T-cell (primary cell): ENCODE measurements around the gene MED27. TPM values are rescaled to one million over a fixed set of nuclear protein-coding genes. Genes with fewer than 3 reads are reported as not detected.

Experiments
- ATAC-seq, 4 experiments: fragments of 200-7000 bp in 3 of 4; fragments of 150-1000 bp in 1 of 4; cut with Tn5 transposase; replicated peaks in 1 of 4; 1 replicate in 3 of 4; 2 replicates in 1 of 4; pipeline ENCODE4 v1.10.0; 2021; ENCODE audit warnings: moderate library complexity in 3 of 4, mild to moderate bottlenecking in 2 of 4, moderate number of reproducible peaks in 1 of 4
- CTCF ChIA-PET, 2 donors: fragments of 300-600 bp; sonication (Branson Sonifier 250); formaldehyde crosslinking; loops; one replicate each; lab custom pipeline; 2022; ENCODE audit warnings: antibody characterized with exemption in 2 of 2; lab: Charles Lee
- POLR2A ChIA-PET, 2 donors: fragments of 300-600 bp; sonication (Branson Sonifier 250); formaldehyde crosslinking; loops; one replicate each; lab custom pipeline; 2022; ENCODE audit warnings: antibody characterized with exemption in 2 of 2; lab: Charles Lee
- DNase-seq, 35 experiments: peaks; one replicate each; pipeline versions ENCODE4 v3.0.0 to v3.0.0-alpha.2; 2013 to 2023
- H3K27ac ChIP-seq: one replicate; pipeline ENCODE4 v1.5.1; 2013; ENCODE audit warnings: low read length
- H3K27me3 ChIP-seq, 2 experiments: replicated peaks in 1 of 2; 1 replicate in 1 of 2; 2 replicates in 1 of 2; pipeline versions ENCODE4 v1.6.1 to v1.7.0; 2013; ENCODE audit warnings: low read length in 1 of 2, mixed read lengths in 1 of 2; ENCODE audit not compliant: control insufficient read depth in 2 of 2, insufficient read depth in 2 of 2; ENCODE audit errors: extremely low read depth in 1 of 2
- H3K36me3 ChIP-seq, 2 donors: 1 replicate in 1 of 2; 2 replicates in 1 of 2; pipeline versions ENCODE4 v1.6.1 to v1.7.0; 2013; ENCODE audit warnings: low read length in 1 of 2; ENCODE audit not compliant: control insufficient read depth in 2 of 2, insufficient read depth in 1 of 2; ENCODE audit errors: extremely low read depth in 1 of 2
- H3K4me1 ChIP-seq, 2 experiments: 1 replicate in 1 of 2; 2 replicates in 1 of 2; pipeline versions ENCODE4 v1.6.1 to v1.7.0; 2013; ENCODE audit warnings: low read length in 2 of 2, mixed read lengths in 1 of 2; ENCODE audit not compliant: insufficient read depth in 2 of 2, control insufficient read depth in 1 of 2; ENCODE audit errors: extremely low read depth in 1 of 2
- H3K4me3 ChIP-seq, 2 donors: 1 replicate in 1 of 2; 2 replicates in 1 of 2; pipeline versions ENCODE4 v1.5.1 to v1.7.0; 2013; ENCODE audit warnings: mild to moderate bottlenecking in 2 of 2, low read length in 1 of 2, moderate library complexity in 1 of 2; ENCODE audit not compliant: control insufficient read depth in 1 of 2; ENCODE audit errors: extremely low read depth in 1 of 2
- H3K9me3 ChIP-seq: 2 replicates; pipeline ENCODE4 v1.7.0; 2013
- H3K27ac Mint-ChIP-seq, 2 donors: one replicate each; pipeline ENCODE4 v1.8.0; 2020 to 2021; ENCODE audit warnings: mild to moderate bottlenecking in 2 of 2, mixed read lengths in 2 of 2
- H3K27me3 Mint-ChIP-seq, 2 donors: one replicate each; pipeline ENCODE4 v1.8.0; 2021 to 2022; ENCODE audit warnings: mixed read lengths in 2 of 2
- H3K36me3 Mint-ChIP-seq: one replicate; pipeline ENCODE4 v1.8.0; 2021; ENCODE audit warnings: mixed read lengths
- H3K4me1 Mint-ChIP-seq, 3 donors: one replicate each; pipeline ENCODE4 v1.8.0; 2020 to 2022; ENCODE audit warnings: mixed read lengths in 3 of 3, mild to moderate bottlenecking in 1 of 3
- H3K4me3 Mint-ChIP-seq, 3 donors: one replicate each; pipeline ENCODE4 v1.8.0; 2020 to 2022; ENCODE audit warnings: mild to moderate bottlenecking in 3 of 3, mixed read lengths in 3 of 3, moderate library complexity in 3 of 3
- H3K9me3 Mint-ChIP-seq, 3 donors: one replicate each; pipeline ENCODE4 v1.8.0; 2020 to 2022; ENCODE audit warnings: mixed read lengths in 3 of 3
- WGBS: methylation state at CpG from one replicate; pipeline ENCODE4 v1.1.5; 2013; ENCODE audit warnings: missing lambda C conversion rate; ENCODE audit not compliant: insufficient coverage; 5-methylcytosine and 5-hydroxymethylcytosine counted together
- total RNA-seq, 35 experiments: library from RNA in 6 of 35; stranded (reverse) in 6 of 35; fragments of 120-200 nt in 1 of 35; gene quantifications; one replicate each; pipeline versions ENCODE4 v1.2.1 to v1.2.4 and lab custom pipeline; 2013 to 2026

Gene MED27
- total RNA-seq, 5 donors from 2014 or later (not counting 1 experiment from before 2014, with no cell fraction given) = 15.0 to 26.7 (median 17.6) TPM

- Mint-ChIP-seq H3K4me3 (no peak overlapping the region), H3K9me3 (no peaks in the 10 kb centered on the region), H3K27me3 (no peaks in the 10 kb centered on the region), H3K27ac (no peak overlapping the region), H3K36me3 (peaks cover 17% of the 10 kb centered on the region), H3K4me1 (peaks cover 28 to 56% (median 42%) of the 10 kb centered on the region in 3 donors)
- H3K27me3 ChIP-seq = no peaks in the 10 kb centered on the region
- H3K4me3 ChIP-seq = no peak overlapping the region
- WGBS = 100% methylated on average over 3 of the region's 4 CpGs
- H3K4me1 ChIP-seq = no peaks in the 10 kb centered on the region
- H3K36me3 ChIP-seq = peaks cover 0 to 2% of the 10 kb centered on the region in 2 donors
- no peak overlapping the region for H3K27ac ChIP-seq
- H3K9me3 ChIP-seq = no peaks in the 10 kb centered on the region
- no peak for DNase-seq
- POLR2A ChIA-PET = no interaction called here
- CTCF ChIA-PET = no interaction called here
- no peak for ATAC-seq
These were observed 29.8 kb downstream of the MED27 start for GRCh38 chr9:132049900-132050299.

DNA sequence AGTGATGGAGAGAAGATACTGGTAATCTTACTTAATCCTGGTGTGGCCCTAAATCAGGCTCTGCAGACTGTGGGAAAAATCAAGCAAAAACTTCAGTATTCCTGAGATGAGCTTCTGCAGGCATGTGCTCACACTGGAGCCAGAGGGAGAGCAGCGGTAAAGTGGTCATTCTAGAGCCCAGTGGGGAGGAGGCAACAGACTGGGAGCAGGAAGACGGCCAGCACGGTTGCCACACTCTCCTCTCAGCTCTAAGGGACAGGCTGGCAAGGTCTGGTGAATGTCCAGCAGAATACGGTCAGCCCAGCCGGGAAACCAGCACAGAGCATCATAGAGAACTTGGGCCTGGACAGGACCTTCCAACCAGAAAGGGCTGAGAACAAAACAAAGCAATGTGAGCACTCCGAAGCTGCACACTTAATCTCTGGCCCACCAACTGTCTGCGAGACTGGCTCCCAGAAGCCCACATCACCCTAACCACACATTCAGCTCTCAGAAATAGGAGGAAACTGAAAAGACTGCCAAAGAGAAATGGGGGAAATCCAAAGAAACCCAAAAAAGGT is 30.3 kb downstream of the MED27 start:
- Histone ChIP-seq H3K4me1 (no peaks in the 10 kb centered on the region), H3K36me3 (peaks cover 0 to 2% of the 10 kb centered on the region in 2 donors), H3K27me3 (no peaks in the 10 kb centered on the region), H3K27ac (no peak overlapping the region), H3K4me3 (no peak overlapping the region), H3K9me3 (no peaks in the 10 kb centered on the region)
- CTCF ChIA-PET = no interaction called here
- Mint-ChIP-seq H3K4me3 (no peak overlapping the region), H3K4me1 (peaks cover 27 to 53% (median 38%) of the 10 kb centered on the region in 3 donors), H3K9me3 (no peaks in the 10 kb centered on the region), H3K36me3 (peaks cover 17% of the 10 kb centered on the region), H3K27me3 (no peaks in the 10 kb centered on the region), H3K27ac (no peak overlapping the region)
- ATAC-seq (no peak), DNase-seq (no peak)
- POLR2A ChIA-PET = no interaction called here
- 96% methylated on average over 7 of the region's 7 CpGs for WGBS

DNA sequence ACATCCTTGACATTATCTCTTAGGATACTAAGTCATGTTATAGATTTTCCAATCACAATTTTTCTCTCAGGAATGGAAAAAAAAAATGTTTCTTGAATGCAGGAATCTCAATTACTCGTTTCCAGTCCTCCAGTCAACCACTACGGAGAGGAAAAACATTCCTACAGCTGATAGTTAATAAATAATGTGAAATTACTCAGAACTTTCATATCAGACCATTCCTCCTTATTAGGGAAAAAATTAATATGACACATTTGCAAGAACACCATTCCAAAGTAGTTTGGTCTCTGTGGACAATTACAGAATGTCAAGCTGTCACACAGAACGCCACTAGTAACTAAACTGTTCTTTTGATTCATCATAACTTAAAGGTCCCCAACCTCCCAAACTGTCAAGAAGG is 31.5 kb downstream of the MED27 start:
- H3K27me3 Mint-ChIP-seq = no peaks in the 10 kb centered on the region
- peaks cover 0 to 2% of the 10 kb centered on the region in 2 donors for H3K36me3 ChIP-seq
- no peak for ATAC-seq
- no peak overlapping the region for H3K4me3 ChIP-seq
- peaks cover 26 to 55% (median 35%) of the 10 kb centered on the region in 3 donors for H3K4me1 Mint-ChIP-seq
- peaks cover 17% of the 10 kb centered on the region for H3K36me3 Mint-ChIP-seq
- H3K9me3 ChIP-seq = no peaks in the 10 kb centered on the region
- H3K27me3 ChIP-seq = no peaks in the 10 kb centered on the region
- no peak overlapping the region for H3K4me3 Mint-ChIP-seq
- H3K27ac ChIP-seq = no peak overlapping the region
- no peaks in the 10 kb centered on the region for H3K9me3 Mint-ChIP-seq
- POLR2A ChIA-PET = no interaction called here
- no peaks in the 10 kb centered on the region for H3K4me1 ChIP-seq
- DNase-seq = no peak
- CTCF ChIA-PET = no interaction called here
- WGBS = 86% methylated on average over 1 of the region's 3 CpGs
- H3K27ac Mint-ChIP-seq = no peak overlapping the region

DNA sequence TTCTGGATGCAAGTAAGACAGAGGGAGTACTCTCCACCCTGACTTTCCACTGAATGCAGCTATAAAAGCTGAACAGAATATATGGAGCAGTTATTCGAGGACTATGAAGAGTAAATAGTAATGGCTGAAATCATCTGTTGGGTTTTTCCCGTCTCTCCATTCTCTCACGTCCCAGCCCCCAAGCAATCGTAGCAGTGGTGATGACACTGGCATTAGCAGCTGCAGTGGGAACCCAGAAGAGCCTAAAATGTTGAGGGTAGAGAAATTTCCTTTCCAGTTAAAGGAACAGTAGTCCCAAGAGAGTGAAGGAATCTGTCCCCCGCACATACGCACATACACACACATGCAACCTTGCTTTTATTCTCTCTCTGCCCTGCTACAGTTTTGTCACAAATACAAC is 33.2 kb downstream of the MED27 start:
- Mint-ChIP-seq H3K27me3 (no peaks in the 10 kb centered on the region), H3K27ac (no peak overlapping the region), H3K4me1 (peaks cover 21 to 47% (median 39%) of the 10 kb centered on the region in 3 donors), H3K36me3 (peaks cover 22% of the 10 kb centered on the region), H3K9me3 (no peaks in the 10 kb centered on the region), H3K4me3 (no peak overlapping the region)
- no peak overlapping the region for H3K27ac ChIP-seq
- H3K27me3 ChIP-seq = no peaks in the 10 kb centered on the region
- peaks cover 0 to 4% of the 10 kb centered on the region in 2 donors for H3K36me3 ChIP-seq
- no peaks in the 10 kb centered on the region for H3K9me3 ChIP-seq
- DNase-seq = no peak
- WGBS = 100% methylated on average over 2 of the region's 6 CpGs
- H3K4me3 ChIP-seq = no peak overlapping the region
- ChIA-PET POLR2A (interaction anchor here in 1 of 2 donors (0.6 kb wide), 1 partner anchor 13 kb away, joined by 4 read pairs; no protein-coding TSS in a partner anchor), CTCF (no interaction called here)
- H3K4me1 ChIP-seq = no peaks in the 10 kb centered on the region
- no peak for ATAC-seq

- no peaks in the 10 kb centered on the region for H3K27me3 ChIP-seq
- ChIA-PET POLR2A (no interaction called here), CTCF (no interaction called here)
- H3K27ac Mint-ChIP-seq = no peak overlapping the region
- ATAC-seq (no peak), DNase-seq (no peak)
- no peak overlapping the region for H3K27ac ChIP-seq
- no peak overlapping the region for H3K4me3 ChIP-seq
- H3K4me1 ChIP-seq = no peaks in the 10 kb centered on the region
- peaks cover 0 to 5% of the 10 kb centered on the region in 2 donors for H3K36me3 ChIP-seq
- H3K9me3 Mint-ChIP-seq = no peaks in the 10 kb centered on the region
- H3K4me1 Mint-ChIP-seq = peaks cover 15 to 40% (median 31%) of the 10 kb centered on the region in 3 donors
- H3K4me3 Mint-ChIP-seq = no peak overlapping the region
- H3K36me3 Mint-ChIP-seq = peaks cover 19% of the 10 kb centered on the region
- 93% methylated on average over 6 of the region's 8 CpGs for WGBS
- H3K9me3 ChIP-seq = no peaks in the 10 kb centered on the region
- no peaks in the 10 kb centered on the region for H3K27me3 Mint-ChIP-seq
These were observed 35.3 kb downstream of the MED27 start for GRCh38 chr9:132044176-132044875.

- Histone ChIP-seq H3K27ac (no peak overlapping the region), H3K4me1 (no peaks in the 10 kb centered on the region), H3K4me3 (no peak overlapping the region), H3K9me3 (no peaks in the 10 kb centered on the region), H3K27me3 (no peaks in the 10 kb centered on the region), H3K36me3 (peaks cover 0 to 5% of the 10 kb centered on the region in 2 donors)
- no CpG with 5 or more reads among the region's 3 CpGs for WGBS
- Mint-ChIP-seq H3K27me3 (no peaks in the 10 kb centered on the region), H3K4me3 (no peak overlapping the region), H3K27ac (no peak overlapping the region), H3K36me3 (peaks cover 18% of the 10 kb centered on the region), H3K9me3 (no peaks in the 10 kb centered on the region), H3K4me1 (peaks cover 10 to 37% (median 24%) of the 10 kb centered on the region in 3 donors)
- ATAC-seq (no peak), DNase-seq (no peak)
- CTCF ChIA-PET = no interaction called here
- POLR2A ChIA-PET = no interaction called here
These were observed 36.0 kb downstream of the MED27 start for GRCh38 chr9:132043708-132044107.
